HepG2 (cell line): ENCODE measurements around the gene OGFOD3. TPM values are rescaled to one million over a fixed set of nuclear protein-coding genes. Genes with fewer than 3 reads are reported as not detected.

Experiments
- AGO1 ChIP-seq: fragments of 200-400 bp; formaldehyde crosslinking; IDR thresholded peaks from 2 replicates; pipeline ENCODE4 v1.6.1; 2017; ENCODE audit warnings: mild to moderate bottlenecking, low read depth, low read length, moderate library complexity; ENCODE audit not compliant: poor library complexity, severe bottlenecking
- ASH2L ChIP-seq: fragments of 300-600, 200-600 bp; sonication (generic); IDR thresholded peaks from 2 replicates; pipeline ENCODE4 v1.7.0; 2017; ENCODE audit warnings: low read depth, mild to moderate bottlenecking, moderate library complexity, mixed read lengths, low read length; ENCODE audit not compliant: insufficient read length
- ATF7 ChIP-seq, 2 experiments: fragments of 450-650 bp in 1 of 2; sonication (generic) in 1 of 2; formaldehyde crosslinking in 1 of 2; IDR thresholded peaks; 2 replicates each; pipeline versions ENCODE4 v1.4.0 to v1.6.1; 2016 to 2020; ENCODE audit warnings: antibody characterized with exemption in 1 of 2, mild to moderate bottlenecking in 1 of 2, missing genetic modification reagents in 1 of 2
- BCL6 ChIP-seq: IDR thresholded peaks from 2 replicates; pipeline ENCODE4 v1.6.1; 2016; ENCODE audit warnings: missing genetic modification reagents, missing compliant biosample characterization
- BHLHE40 ChIP-seq: IDR thresholded peaks from 2 replicates; pipeline ENCODE4 v1.6.1; 2011; ENCODE audit warnings: low read length, improper control_type of control experiment
- CEBPZ ChIP-seq: IDR thresholded peaks from 2 replicates; pipeline ENCODE4 v1.6.1; 2012; ENCODE audit warnings: low read length, improper control_type of control experiment
- ESRRA ChIP-seq: sonication (generic); formaldehyde crosslinking; IDR thresholded peaks from 2 replicates; pipeline ENCODE4 v1.5.1; 2020; ENCODE audit warnings: mild to moderate bottlenecking, low read depth, missing genetic modification reagents
- HDAC2 ChIP-seq: sonication (generic); formaldehyde crosslinking; IDR thresholded peaks from 2 replicates; pipeline ENCODE4 v1.4.0; 2020; ENCODE audit warnings: missing genetic modification reagents
- HOXA3 ChIP-seq: sonication (generic); formaldehyde crosslinking; IDR thresholded peaks from 2 replicates; pipeline ENCODE4 v1.5.0; 2020; ENCODE audit warnings: missing genetic modification reagents
- KDM3A ChIP-seq: IDR thresholded peaks from 2 replicates; pipeline ENCODE4 v1.6.1; 2018; ENCODE audit warnings: low read depth, missing compliant biosample characterization
- KLF11 ChIP-seq: IDR thresholded peaks from 2 replicates; pipeline ENCODE4 v1.6.1; 2016; ENCODE audit warnings: missing compliant biosample characterization
- MIER2 ChIP-seq: IDR thresholded peaks from 2 replicates; pipeline ENCODE4 v1.6.1; 2016; ENCODE audit warnings: missing biosample characterization, missing genetic modification reagents
- NCOA2 ChIP-seq: sonication (generic); formaldehyde crosslinking; IDR thresholded peaks from 2 replicates; pipeline ENCODE4 v1.8.0; 2022; ENCODE audit warnings: inconsistent platforms
- NR2F1 ChIP-seq, 2 experiments: fragments of 450-650 bp in 1 of 2; formaldehyde crosslinking in 1 of 2; IDR thresholded peaks; 2 replicates each; pipeline versions ENCODE4 v1.5.0 to v1.6.1; 2016 to 2020; ENCODE audit warnings: mild to moderate bottlenecking in 1 of 2, missing compliant biosample characterization in 1 of 2, missing genetic modification reagents in 1 of 2, moderate library complexity in 1 of 2
- POLR2G ChIP-seq: fragments of 200-400 bp; formaldehyde crosslinking; IDR thresholded peaks from 2 replicates; pipeline ENCODE4 v1.6.1; 2018; ENCODE audit warnings: mild to moderate bottlenecking, low read depth, low read length, moderate library complexity
- TMF1 ChIP-seq: sonication (generic); formaldehyde crosslinking; IDR thresholded peaks from 2 replicates; pipeline ENCODE4 v1.8.1; 2022; ENCODE audit warnings: low read depth, missing genetic modification reagents
- U2AF2 ChIP-seq: fragments of 200-400 bp; formaldehyde crosslinking; IDR thresholded peaks from 2 replicates; pipeline ENCODE4 v1.6.1; 2017; ENCODE audit warnings: low read depth, mild to moderate bottlenecking, low read length
- ZBTB20 ChIP-seq: sonication (generic); formaldehyde crosslinking; IDR thresholded peaks from 2 replicates; pipeline ENCODE4 v1.8.1; 2023; ENCODE audit warnings: missing genetic modification reagents, low read depth, mild to moderate bottlenecking, borderline replicate concordance
- ZBTB26 ChIP-seq: IDR thresholded peaks from 2 replicates; pipeline ENCODE4 v1.6.1; 2016; ENCODE audit warnings: missing compliant biosample characterization, missing genetic modification reagents, borderline replicate concordance
- ZEB1 ChIP-seq: IDR thresholded peaks from 2 replicates; pipeline ENCODE4 v1.6.1; 2012; ENCODE audit warnings: mild to moderate bottlenecking, low read depth, inconsistent platforms; ENCODE audit not compliant: insufficient replicate concordance
- ZFP37 ChIP-seq: sonication (generic); formaldehyde crosslinking; IDR thresholded peaks from 2 replicates; pipeline ENCODE4 v1.4.0; 2020; ENCODE audit warnings: missing genetic modification reagents, borderline replicate concordance
- ZKSCAN5 ChIP-seq: sonication (generic); formaldehyde crosslinking; IDR thresholded peaks from 2 replicates; pipeline ENCODE4 v1.5.1; 2020; ENCODE audit warnings: mild to moderate bottlenecking, missing genetic modification reagents
- ZNF337 ChIP-seq: sonication (generic); formaldehyde crosslinking; IDR thresholded peaks from 2 replicates; pipeline ENCODE4 v1.5.1; 2020; ENCODE audit warnings: missing genetic modification reagents, low read depth, mild to moderate bottlenecking, borderline replicate concordance
- ZNF563 ChIP-seq: sonication (generic); formaldehyde crosslinking; IDR thresholded peaks from 2 replicates; pipeline ENCODE4 v1.8.0; 2022; ENCODE audit warnings: mild to moderate bottlenecking, moderate library complexity, missing genetic modification reagents
- ZNF629 ChIP-seq: sonication (generic); formaldehyde crosslinking; conservative IDR thresholded peaks from 2 replicates; pipeline ENCODE4 v1.5.0; 2020; ENCODE audit warnings: missing genetic modification reagents
- ZNF780A ChIP-seq: sonication (generic); formaldehyde crosslinking; IDR thresholded peaks from 2 replicates; pipeline ENCODE4 v1.8.0; 2022; ENCODE audit warnings: mild to moderate bottlenecking, missing genetic modification reagents, moderate library complexity
- polyA plus RNA-seq, 8 experiments: library from polyadenylated mRNA; depleted of rRNA in 3 of 8; stranded (reverse) in 7 of 8; unstranded in 1 of 8; fragments of >200 nt; fragmentation: Illumina TruSeq in 4 of 8; extraction: Trizol in 4 of 8; gene quantifications; 2 replicates each; pipeline versions ENCODE4 v1.2.1 to v1.2.3, GENCODE V29; 2011 to 2016; ENCODE audit warnings: low read depth in 4 of 8, missing spikeins in 1 of 8, mixed read lengths in 1 of 8; ENCODE audit not compliant: insufficient read depth in 1 of 8
- total RNA-seq, 5 experiments: library from RNA; depleted of rRNA; stranded (reverse); fragments of >200 nt; fragmentation: Illumina TruSeq; extraction: Trizol; gene quantifications; 2 replicates each; pipeline ENCODE4 v1.2.3, GENCODE V29; 2016; ENCODE audit warnings: low read depth in 1 of 5

Gene OGFOD3
- total and polyA plus RNA-seq, 2 of the 13 experiments (the other 11 are each of a cell fraction or from before 2014, with no cell fraction given): 40.0 to 42.1 TPM

GRCh38 chr17:82418001-82418986 lies at the start of gene OGFOD3, which contains the start of gene HEXD (continued):
- TF ChIP-seq ZNF337 (CRISPR knock-in tag): no peak; the same call in 1 of the 2 replicates
- TF ChIP-seq ESRRA (CRISPR knock-in tag): no peak
- no peak for TF ChIP-seq ZKSCAN5 (CRISPR knock-in tag)
- TF ChIP-seq ZNF629 (CRISPR knock-in tag): no peak
- TF ChIP-seq ZEB1: no peak
- TF ChIP-seq TMF1 (CRISPR knock-in tag): peak; percentile 98
- TF ChIP-seq AGO1: peak; percentile 54
- no peak for TF ChIP-seq NR2F1 (CRISPR knock-in tag; IDR thresholded peaks at IDR 0.05)
- no peak for TF ChIP-seq CEBPZ
- 0 out of 2 replicates have a peak, but pooled peaks have one; percentile 56 for TF ChIP-seq KDM3A (CRISPR knock-in tag)
- TF ChIP-seq BHLHE40: peak; percentile 53; the same call in 1 of the 2 replicates
- TF ChIP-seq ATF7 (IDR thresholded peaks at IDR 0.05): no peak
- TF ChIP-seq ATF7 (CRISPR knock-in tag; IDR thresholded peaks at IDR 0.05): no peak
- TF ChIP-seq POLR2G: peak; percentile 94
- no peak for TF ChIP-seq U2AF2
- peak; percentile 26; the same call in 1 of the 2 replicates for TF ChIP-seq NCOA2
- no peak for TF ChIP-seq ZBTB26 (CRISPR knock-in tag)
- no peak; the same call in 1 of the 2 replicates for TF ChIP-seq ZBTB20 (CRISPR knock-in tag)
- peak; percentile 88 for TF ChIP-seq HOXA3 (CRISPR knock-in tag)
- TF ChIP-seq MIER2 (CRISPR knock-in tag): no peak
- peak; percentile 95 for TF ChIP-seq ZNF563 (CRISPR knock-in tag)
- TF ChIP-seq KLF11: 0 out of 2 replicates have a peak, but pooled peaks have one; percentile 43
- no peak for TF ChIP-seq BCL6
- no peak for TF ChIP-seq ZNF780A (CRISPR knock-in tag)
- TF ChIP-seq HDAC2 (CRISPR knock-in tag): 0 out of 2 replicates have a peak, but pooled peaks have one; percentile 12
- no peak for TF ChIP-seq ZFP37 (CRISPR knock-in tag)
- TF ChIP-seq ASH2L: peak; percentile 98
